ENCODE results near the gene UPB1.

GRCh38 chr22:24446260-24446611 is 48.9 kb upstream of the UPB1 start:
- TF ChIP-seq, protein P1, sequence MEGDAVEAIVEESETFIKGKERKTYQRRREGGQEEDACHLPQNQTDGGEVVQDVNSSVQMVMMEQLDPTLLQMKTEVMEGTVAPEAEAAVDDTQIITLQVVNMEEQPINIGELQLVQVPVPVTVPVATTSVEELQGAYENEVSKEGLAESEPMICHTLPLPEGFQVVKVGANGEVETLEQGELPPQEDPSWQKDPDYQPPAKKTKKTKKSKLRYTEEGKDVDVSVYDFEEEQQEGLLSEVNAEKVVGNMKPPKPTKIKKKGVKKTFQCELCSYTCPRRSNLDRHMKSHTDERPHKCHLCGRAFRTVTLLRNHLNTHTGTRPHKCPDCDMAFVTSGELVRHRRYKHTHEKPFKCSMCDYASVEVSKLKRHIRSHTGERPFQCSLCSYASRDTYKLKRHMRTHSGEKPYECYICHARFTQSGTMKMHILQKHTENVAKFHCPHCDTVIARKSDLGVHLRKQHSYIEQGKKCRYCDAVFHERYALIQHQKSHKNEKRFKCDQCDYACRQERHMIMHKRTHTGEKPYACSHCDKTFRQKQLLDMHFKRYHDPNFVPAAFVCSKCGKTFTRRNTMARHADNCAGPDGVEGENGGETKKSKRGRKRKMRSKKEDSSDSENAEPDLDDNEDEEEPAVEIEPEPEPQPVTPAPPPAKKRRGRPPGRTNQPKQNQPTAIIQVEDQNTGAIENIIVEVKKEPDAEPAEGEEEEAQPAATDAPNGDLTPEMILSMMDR (IDR thresholded peaks at IDR 0.05): no peak
- no peak for TF ChIP-seq POLR2A (IDR thresholded peaks at IDR 0.05)
